Suprapubic skin (tissue), 4 donors: ENCODE data around the gene UPF3A.

ENCODE experiments used
- POLR2A ChIP-seq, 2 donors: fragments of 450-650 bp; IDR thresholded peaks; one replicate each; pipeline ENCODE4 v1.6.1; 2017; ENCODE audit warnings: antibody characterized with exemption in 2 of 2, mild to moderate bottlenecking in 2 of 2, moderate library complexity in 2 of 2
- POLR2AphosphoS5 ChIP-seq, 3 donors: sonication (generic); formaldehyde crosslinking; IDR thresholded peaks; one replicate each; pipeline ENCODE4 v1.6.1; 2017; ENCODE audit warnings: antibody characterized with exemption in 3 of 3

- no peak for TF ChIP-seq POLR2AphosphoS5 (IDR thresholded peaks at IDR 0.05)
- no peak for TF ChIP-seq POLR2A (IDR thresholded peaks at IDR 0.05)
Measured at GRCh38 chr13:114330086-114330485, 48.7 kb downstream of the UPF3A start.
